Subcutaneous abdominal adipose tissue (tissue), 5 donors: ENCODE data around the gene NELL1.

Experiments
- H3K27ac ChIP-seq: one replicate; pipeline ENCODE4 v1.7.0; 2013; ENCODE audit warnings: low read depth, mild to moderate bottlenecking, inconsistent platforms, low read length, moderate library complexity
- H3K27me3 ChIP-seq, 5 donors: one replicate each; pipeline ENCODE4 v1.7.0; 2013; ENCODE audit warnings: low read length in 5 of 5, inconsistent platforms in 1 of 5; ENCODE audit not compliant: control insufficient read depth in 5 of 5, insufficient read depth in 4 of 5
- H3K36me3 ChIP-seq, 5 donors: one replicate each; pipeline ENCODE4 v1.7.0; 2013; ENCODE audit warnings: low read length in 5 of 5; ENCODE audit not compliant: control insufficient read depth in 5 of 5, insufficient read depth in 5 of 5
- H3K4me1 ChIP-seq, 5 donors: one replicate each; pipeline ENCODE4 v1.7.0; 2013; ENCODE audit warnings: low read length in 5 of 5, mild to moderate bottlenecking in 3 of 5, moderate library complexity in 1 of 5; ENCODE audit not compliant: control insufficient read depth in 5 of 5, insufficient read depth in 5 of 5
- H3K4me3 ChIP-seq, 5 donors: one replicate each; pipeline ENCODE4 v1.7.0; 2013; ENCODE audit warnings: low read length in 5 of 5, low read depth in 1 of 5
- H3K9ac ChIP-seq, 5 donors: one replicate each; pipeline ENCODE4 v1.7.0; 2013; ENCODE audit warnings: low read length in 5 of 5, mild to moderate bottlenecking in 4 of 5, moderate library complexity in 3 of 5
- H3K9me3 ChIP-seq, 5 donors: one replicate each; pipeline ENCODE4 v1.7.0; 2013; ENCODE audit warnings: low read length in 5 of 5; ENCODE audit not compliant: control insufficient read depth in 5 of 5
- donor health status: healthy.
- donor health status: healthy.
- donor health status: healthy.
- donor health status: healthy.
- donor health status: healthy.

NELL1 gene

DNA sequence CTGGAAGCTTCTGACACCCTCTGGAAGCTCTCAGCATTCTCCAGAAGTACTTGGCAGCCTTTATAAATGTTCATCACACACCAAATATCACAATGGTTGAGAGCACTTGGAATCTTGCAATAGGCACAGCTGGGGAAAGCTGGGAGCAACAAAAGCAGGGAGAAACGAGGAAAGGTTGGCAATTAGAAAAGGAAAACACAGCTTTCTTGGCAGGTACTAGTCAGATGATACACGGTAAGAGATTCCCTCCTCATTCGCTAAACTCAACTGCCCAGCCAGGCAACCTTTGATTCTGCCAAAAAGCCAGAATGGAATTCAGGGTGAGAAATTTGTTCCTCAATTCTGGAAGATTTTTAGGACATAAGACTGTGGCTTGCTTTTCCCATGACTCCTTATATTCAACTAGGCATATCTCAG lies 946.6 kb downstream of the NELL1 start:
- Histone ChIP-seq H3K4me1 (no peaks in the 10 kb centered on the region), H3K4me3 (no peak overlapping the region), H3K9me3 (no peaks in the 10 kb centered on the region), H3K36me3 (no peaks in the 10 kb centered on the region), H3K27ac (no peak overlapping the region), H3K27me3 (no peaks in the 10 kb centered on the region), H3K9ac (no peak overlapping the region)

DNA sequence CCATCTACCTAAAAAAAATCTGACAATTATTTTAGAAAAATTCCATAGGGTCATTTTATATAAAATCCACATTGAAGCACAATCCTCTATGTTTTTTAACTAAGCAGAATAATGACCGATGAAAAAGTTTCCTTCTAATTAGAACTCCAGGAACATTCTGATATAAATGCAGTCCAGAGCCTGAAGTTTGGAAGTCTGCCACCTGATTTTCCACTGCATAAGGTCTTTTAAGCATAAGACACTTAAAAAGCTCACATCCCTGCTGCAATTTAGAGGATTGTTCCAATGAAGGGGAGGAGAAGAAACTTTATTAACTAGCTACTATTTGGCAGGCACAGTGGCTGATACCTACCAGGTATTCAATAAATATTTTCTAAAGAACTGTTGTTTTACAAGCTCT lies 953.2 kb downstream of the NELL1 start:
- H3K36me3 ChIP-seq, result no peaks in the 10 kb centered on the region
- peaks cover 0 to 4% (median 0%) of the 10 kb centered on the region in 5 donors for H3K4me1 ChIP-seq
- peaks cover 0 to 8% (median 0%) of the 10 kb centered on the region in 5 donors for H3K9me3 ChIP-seq
- no peaks in the 10 kb centered on the region for H3K27me3 ChIP-seq
- no peak overlapping the region for H3K4me3 ChIP-seq
- H3K27ac ChIP-seq, result no peak overlapping the region
- H3K9ac ChIP-seq, result no peak overlapping the region

GRCh38 chr11:21622995-21623394 lies 953.6 kb downstream of the NELL1 start:
- Histone ChIP-seq H3K27ac (no peak overlapping the region), H3K36me3 (no peaks in the 10 kb centered on the region), H3K4me1 (peaks cover 0 to 4% (median 0%) of the 10 kb centered on the region in 5 donors), H3K9ac (no peak overlapping the region), H3K9me3 (peaks cover 0 to 8% (median 0%) of the 10 kb centered on the region in 5 donors), H3K4me3 (no peak overlapping the region), H3K27me3 (no peaks in the 10 kb centered on the region)
